Measurements from ENCODE around the gene UGT1A3.
A peak's percentile ranks its signal among the peaks of the same experiment; 100 is the strongest.
"Not testable (repeated sequence)": the region's sequence is repeated elsewhere in the genome, so short reads cannot be mapped to it uniquely, and the experiment has no call there.

Gene UGT1A3

GRCh38 chr2:233708942-233709341 lies 19.9 kb upstream of the UGT1A3 start:
- DNase-seq = no peak

- peak; percentile 84 for DNase-seq
Observed at GRCh38 chr2:233711312-233712008, 17.4 kb upstream of the UGT1A3 start.

GRCh38 chr2:233712611-233713261 lies 16.1 kb upstream of the UGT1A3 start, which contains the start of gene UGT1A5:
UGT1A5 (plus strand) TSS chr2:233712907; CDS start chr2:233712992, 85 bp downstream.
- DNase-seq = no peak

- DNase-seq = no peak
Observed at GRCh38 chr2:233713262-233713615, 15.6 kb upstream of the UGT1A3 start.

- no peak for DNase-seq
Observed at GRCh38 chr2:233714121-233714520, 14.7 kb upstream of the UGT1A3 start.

- no peak for DNase-seq
Observed at GRCh38 chr2:233718552-233718951, 10.3 kb upstream of the UGT1A3 start, which contains the start of gene UGT1A4. UGT1A4 (plus strand) TSS chr2:233718736; CDS start chr2:233718821, 85 bp downstream.

- not testable (repeated sequence) for DNase-seq
Observed at GRCh38 chr2:233736868-233737653, 8.2 kb downstream of the UGT1A3 start.

GRCh38 chr2:233740870-233741269 lies 12.0 kb downstream of the UGT1A3 start:
- DNase-seq = no peak

GRCh38 chr2:233743464-233744259 lies 14.8 kb downstream of the UGT1A3 start:
- DNase-seq = no peak

GRCh38 chr2:233745073-233745755 lies 16.4 kb downstream of the UGT1A3 start:
- no peak for DNase-seq

- not testable (repeated sequence) for DNase-seq
Observed at GRCh38 chr2:233745838-233746237, 17.0 kb downstream of the UGT1A3 start.

GRCh38 chr2:233746475-233747282 lies 17.8 kb downstream of the UGT1A3 start:
- no peak for DNase-seq

- no peak for DNase-seq
Observed at GRCh38 chr2:233747283-233747544, 18.4 kb downstream of the UGT1A3 start.

GRCh38 chr2:233750689-233751088 lies 21.8 kb downstream of the UGT1A3 start:
- DNase-seq = not testable (repeated sequence)

- not testable (repeated sequence) for DNase-seq
Observed at GRCh38 chr2:233751212-233752009, 22.6 kb downstream of the UGT1A3 start.

- DNase-seq = no peak
Observed at GRCh38 chr2:233754872-233755611, 26.2 kb downstream of the UGT1A3 start.

- DNase-seq = no peak
Observed at GRCh38 chr2:233756429-233757081, 27.7 kb downstream of the UGT1A3 start.

- DNase-seq = no peak
Observed at GRCh38 chr2:233758141-233758540, 29.3 kb downstream of the UGT1A3 start.

- no peak for DNase-seq
Observed at GRCh38 chr2:233758849-233759248, 30.0 kb downstream of the UGT1A3 start.

All from eye (tissue), 1 donor.